IPS-18a (cell line): ENCODE results near the gene CTSC.

Experiments
- H3K27ac ChIP-seq: one replicate; pipeline ENCODE4 v1.5.1; 2013; ENCODE audit warnings: low read length
- H3K27me3 ChIP-seq: one replicate; pipeline ENCODE4 v1.6.1; 2013; ENCODE audit warnings: mild to moderate bottlenecking, low read length; ENCODE audit not compliant: control insufficient read depth, insufficient read depth
- H3K36me3 ChIP-seq: one replicate; pipeline ENCODE4 v1.6.1; 2013; ENCODE audit warnings: low read depth, low read length; ENCODE audit not compliant: control insufficient read depth
- H3K4me1 ChIP-seq: one replicate; pipeline ENCODE4 v1.6.1; 2013; ENCODE audit warnings: low read depth, low read length; ENCODE audit not compliant: control insufficient read depth
- H3K4me3 ChIP-seq: one replicate; pipeline ENCODE4 v1.5.1; 2013; ENCODE audit warnings: low read length
- H3K9ac ChIP-seq: one replicate; pipeline ENCODE4 v1.6.1; 2013; ENCODE audit warnings: mild to moderate bottlenecking, low read length, moderate library complexity
- H3K9me3 ChIP-seq: one replicate; pipeline ENCODE4 v1.6.1; 2013; ENCODE audit warnings: low read depth, low read length; ENCODE audit not compliant: control insufficient read depth

CTSC gene

GRCh38 chr11:88300888-88301487, 36.5 kb downstream of the CTSC start:
- H3K9ac ChIP-seq, result no peak overlapping the region
- peak overlapping the region; percentile 66 for H3K27ac ChIP-seq
- peak overlapping the region; percentile 15 for H3K4me3 ChIP-seq
- H3K9me3 ChIP-seq, result no peaks in the 10 kb centered on the region
- H3K4me1 ChIP-seq, result peaks cover 48% of the 10 kb centered on the region
- H3K36me3 ChIP-seq, result peaks cover 81% of the 10 kb centered on the region
- H3K27me3 ChIP-seq, result no peaks in the 10 kb centered on the region

- Histone ChIP-seq H3K36me3 (peaks cover 81% of the 10 kb centered on the region), H3K27ac (no peak overlapping the region), H3K9me3 (no peaks in the 10 kb centered on the region)
Observed at GRCh38 chr11:88297863-88298262, 39.7 kb downstream of the CTSC start.

GRCh38 chr11:88297421-88297820, 40.1 kb downstream of the CTSC start:
- Histone ChIP-seq H3K27me3 (no peaks in the 10 kb centered on the region), H3K9me3 (no peaks in the 10 kb centered on the region), H3K27ac (no peak overlapping the region), H3K36me3 (peaks cover 82% of the 10 kb centered on the region), H3K4me3 (no peak overlapping the region), H3K9ac (no peak overlapping the region), H3K4me1 (peaks cover 48% of the 10 kb centered on the region)

More at GRCh38 chr11:88297863-88298262, 39.7 kb downstream of the CTSC start:
- Histone ChIP-seq H3K9ac (no peak overlapping the region), H3K4me1 (peaks cover 48% of the 10 kb centered on the region), H3K27me3 (no peaks in the 10 kb centered on the region), H3K4me3 (no peak overlapping the region)

GRCh38 chr11:88295028-88295427, 42.5 kb downstream of the CTSC start:
- no peaks in the 10 kb centered on the region for H3K9me3 ChIP-seq
- H3K27me3 ChIP-seq, result no peaks in the 10 kb centered on the region
- H3K27ac ChIP-seq, result no peak overlapping the region
- no peak overlapping the region for H3K4me3 ChIP-seq
- peaks cover 89% of the 10 kb centered on the region for H3K36me3 ChIP-seq
- H3K4me1 ChIP-seq, result peaks cover 27% of the 10 kb centered on the region
- H3K9ac ChIP-seq, result no peak overlapping the region

GRCh38 chr11:88293931-88294330, 43.6 kb downstream of the CTSC start:
- no peak overlapping the region for H3K4me3 ChIP-seq
- no peaks in the 10 kb centered on the region for H3K27me3 ChIP-seq
- H3K9ac ChIP-seq, result no peak overlapping the region
- H3K4me1 ChIP-seq, result peaks cover 18% of the 10 kb centered on the region
- H3K9me3 ChIP-seq, result no peaks in the 10 kb centered on the region
- H3K27ac ChIP-seq, result no peak overlapping the region
- H3K36me3 ChIP-seq, result peaks cover 80% of the 10 kb centered on the region

- Histone ChIP-seq H3K27me3 (no peaks in the 10 kb centered on the region), H3K9me3 (no peaks in the 10 kb centered on the region), H3K27ac (no peak overlapping the region), H3K36me3 (peaks cover 80% of the 10 kb centered on the region), H3K4me3 (no peak overlapping the region), H3K4me1 (peaks cover 2% of the 10 kb centered on the region), H3K9ac (no peak overlapping the region)
Observed at GRCh38 chr11:88292171-88292843, 45.2 kb downstream of the CTSC start.

- H3K4me1 ChIP-seq, result no peaks in the 10 kb centered on the region
- H3K27me3 ChIP-seq, result no peaks in the 10 kb centered on the region
- no peak overlapping the region for H3K27ac ChIP-seq
- H3K9ac ChIP-seq, result no peak overlapping the region
- H3K9me3 ChIP-seq, result no peaks in the 10 kb centered on the region
- H3K36me3 ChIP-seq, result peaks cover 42% of the 10 kb centered on the region
- H3K4me3 ChIP-seq, result no peak overlapping the region
Observed at GRCh38 chr11:88288560-88288959, 49.0 kb downstream of the CTSC start.

GRCh38 chr11:88284336-88285050, 53.0 kb downstream of the CTSC start:
- H3K4me1 ChIP-seq, result no peaks in the 10 kb centered on the region
- no peak overlapping the region for H3K4me3 ChIP-seq
- no peaks in the 10 kb centered on the region for H3K27me3 ChIP-seq
- peaks cover 14% of the 10 kb centered on the region for H3K36me3 ChIP-seq
- H3K9ac ChIP-seq, result no peak overlapping the region
- no peak overlapping the region for H3K27ac ChIP-seq
- H3K9me3 ChIP-seq, result no peaks in the 10 kb centered on the region

GRCh38 chr11:88282747-88283515, 54.6 kb downstream of the CTSC start:
- H3K27me3 ChIP-seq, result no peaks in the 10 kb centered on the region
- H3K9ac ChIP-seq, result no peak overlapping the region
- no peaks in the 10 kb centered on the region for H3K9me3 ChIP-seq
- no peak overlapping the region for H3K27ac ChIP-seq
- peaks cover 4% of the 10 kb centered on the region for H3K36me3 ChIP-seq
- no peak overlapping the region for H3K4me3 ChIP-seq
- no peaks in the 10 kb centered on the region for H3K4me1 ChIP-seq

- H3K4me1 ChIP-seq, result no peaks in the 10 kb centered on the region
Observed at GRCh38 chr11:88281317-88281712, 56.2 kb downstream of the CTSC start.

GRCh38 chr11:88280673-88281316, 56.7 kb downstream of the CTSC start:
- no peaks in the 10 kb centered on the region for H3K36me3 ChIP-seq
- H3K9me3 ChIP-seq, result no peaks in the 10 kb centered on the region
- no peaks in the 10 kb centered on the region for H3K27me3 ChIP-seq
- no peak overlapping the region for H3K9ac ChIP-seq
- no peak overlapping the region for H3K4me3 ChIP-seq
- no peaks in the 10 kb centered on the region for H3K4me1 ChIP-seq
- H3K27ac ChIP-seq, result no peak overlapping the region

More at GRCh38 chr11:88281317-88281712, 56.2 kb downstream of the CTSC start:
- H3K4me3 ChIP-seq, result no peak overlapping the region
- no peaks in the 10 kb centered on the region for H3K9me3 ChIP-seq
- no peaks in the 10 kb centered on the region for H3K27me3 ChIP-seq
- no peak overlapping the region for H3K9ac ChIP-seq
- no peak overlapping the region for H3K27ac ChIP-seq
- H3K36me3 ChIP-seq, result no peaks in the 10 kb centered on the region
